Measurements from ENCODE around the gene PTPRT. TPM values are rescaled to one million over a fixed set of nuclear protein-coding genes. Genes with fewer than 3 reads are reported as not detected.

PTPRT gene
- total and polyA plus RNA-seq, 2 of the 13 experiments (the other 11 are each of a cell fraction or from before 2014, with no cell fraction given): under 0.01 to 0.09 TPM

- TF ChIP-seq POGZ (CRISPR knock-in tag; IDR thresholded peaks at IDR 0.05) (no peak), SP4 (CRISPR knock-in tag; IDR thresholded peaks at IDR 0.05) (no peak)
These were observed 482.9 kb downstream of the PTPRT start (continued) for GRCh38 chr20:42706759-42707158.

DNA sequence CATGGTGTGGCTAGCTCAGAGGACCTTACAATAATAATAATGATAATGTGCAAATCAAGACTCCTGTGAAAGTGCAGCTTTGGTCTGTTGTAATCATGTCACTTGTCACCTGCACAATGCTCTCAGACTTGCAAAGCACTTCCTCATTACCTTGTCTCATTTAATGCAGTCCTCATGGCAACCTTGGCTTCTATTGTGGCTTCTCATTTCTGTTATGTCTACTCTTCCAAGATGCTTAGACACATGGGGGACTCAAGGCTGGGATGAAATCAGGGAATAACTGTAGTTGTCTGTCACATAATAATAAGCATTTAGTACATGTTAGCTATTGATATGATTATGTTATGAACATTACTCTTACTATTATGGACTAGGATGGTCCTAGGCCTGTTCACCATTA, 484.2 kb downstream of the PTPRT start:
- no peaks in the 10 kb centered on the region for H3K27me3 ChIP-seq (ENCODE audit: control insufficient read depth in 1 of 2, insufficient read depth in 2 of 2, low read length in 2 of 2)
- H3K4me2 ChIP-seq (ENCODE audit: low read depth, low read length): no peak overlapping the region
- BruUV-seq (replicated peaks): no TSS peak
- POLR2A ChIA-PET: no interaction called here
- intact Hi-C loops (cut with micrococcal nuclease; ENCODE audit: unreplicated experiment) (no loop called here), in situ Hi-C loops (cut with HindIII; ENCODE audit: extremely low pct_ligation_motif_present, low pct_unique_long_range_greater_than_20kb) (no loop called here)
- H3K36me3 ChIP-seq (replicated peaks in 1 of 2; ENCODE audit: control insufficient read depth in 1 of 2, insufficient read depth in 2 of 2, low read length in 2 of 2): no peaks in the 10 kb centered on the region
- H3K9me3 ChIP-seq (ENCODE audit: low read length): peaks cover 95% of the 10 kb centered on the region
- no peak overlapping the region for H2AFZ ChIP-seq (ENCODE audit: low read length)
- ATAC-seq (no peak), FAIRE-seq (no peak), DNase-seq (ENCODE audit: low spot score) (no peak)
- no peaks in the 10 kb centered on the region for H3K79me2 ChIP-seq (ENCODE audit: insufficient read depth, low read length)
- H3K27ac ChIP-seq (ENCODE audit: extremely low read length, insufficient read depth, low read length): no peak overlapping the region
- H3K9ac ChIP-seq (ENCODE audit: insufficient read depth, low read depth, low read length): no peak overlapping the region
- no peaks in the 10 kb centered on the region for H4K20me1 ChIP-seq (ENCODE audit: insufficient read depth, low read length)
- H3K4me1 ChIP-seq (ENCODE audit: insufficient read depth, low read length): no peaks in the 10 kb centered on the region
- no peak overlapping the region for H3K4me3 ChIP-seq (replicated peaks in 1 of 3; ENCODE audit: insufficient read depth in 1 of 3, low read depth in 2 of 3, low read length in 3 of 3)
- CTCF ChIA-PET (ENCODE audit: low intra/inter-chr PET ratio, low total read pairs): no interaction called here
- TF ChIP-seq, protein P1, sequence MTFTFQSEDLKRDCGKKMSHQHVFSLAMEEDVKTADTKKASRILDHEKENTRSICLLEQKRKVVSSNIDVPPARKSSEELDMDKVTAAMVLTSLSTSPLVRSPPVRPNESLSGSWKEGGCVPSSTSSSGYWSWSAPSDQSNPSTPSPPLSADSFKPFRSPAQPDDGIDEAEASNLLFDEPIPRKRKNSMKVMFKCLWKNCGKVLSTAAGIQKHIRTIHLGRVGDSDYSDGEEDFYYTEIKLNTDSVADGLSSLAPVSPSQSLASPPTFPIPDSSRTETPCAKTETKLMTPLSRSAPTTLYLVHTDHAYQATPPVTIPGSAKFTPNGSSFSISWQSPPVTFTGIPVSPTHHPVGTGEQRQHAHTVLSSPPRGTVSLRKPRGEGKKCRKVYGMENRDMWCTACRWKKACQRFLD (CRISPR knock-in tag; IDR thresholded peaks at IDR 0.05; ENCODE audit: borderline replicate concordance): no peak
- TF ChIP-seq, protein P2, sequence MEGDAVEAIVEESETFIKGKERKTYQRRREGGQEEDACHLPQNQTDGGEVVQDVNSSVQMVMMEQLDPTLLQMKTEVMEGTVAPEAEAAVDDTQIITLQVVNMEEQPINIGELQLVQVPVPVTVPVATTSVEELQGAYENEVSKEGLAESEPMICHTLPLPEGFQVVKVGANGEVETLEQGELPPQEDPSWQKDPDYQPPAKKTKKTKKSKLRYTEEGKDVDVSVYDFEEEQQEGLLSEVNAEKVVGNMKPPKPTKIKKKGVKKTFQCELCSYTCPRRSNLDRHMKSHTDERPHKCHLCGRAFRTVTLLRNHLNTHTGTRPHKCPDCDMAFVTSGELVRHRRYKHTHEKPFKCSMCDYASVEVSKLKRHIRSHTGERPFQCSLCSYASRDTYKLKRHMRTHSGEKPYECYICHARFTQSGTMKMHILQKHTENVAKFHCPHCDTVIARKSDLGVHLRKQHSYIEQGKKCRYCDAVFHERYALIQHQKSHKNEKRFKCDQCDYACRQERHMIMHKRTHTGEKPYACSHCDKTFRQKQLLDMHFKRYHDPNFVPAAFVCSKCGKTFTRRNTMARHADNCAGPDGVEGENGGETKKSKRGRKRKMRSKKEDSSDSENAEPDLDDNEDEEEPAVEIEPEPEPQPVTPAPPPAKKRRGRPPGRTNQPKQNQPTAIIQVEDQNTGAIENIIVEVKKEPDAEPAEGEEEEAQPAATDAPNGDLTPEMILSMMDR (CRISPR knock-in tag; IDR thresholded peaks at IDR 0.05): no peak
- TF ChIP-seq GLI4 (CRISPR knock-in tag; IDR thresholded peaks at IDR 0.05; ENCODE audit: borderline replicate concordance) (no peak), ZFX (CRISPR knock-in tag; IDR thresholded peaks at IDR 0.05; ENCODE audit: low read depth) (no peak), DPF2 (CRISPR knock-in tag; IDR thresholded peaks at IDR 0.05; ENCODE audit: borderline replicate concordance, low read depth) (no peak), FOXO1 (CRISPR knock-in tag; IDR thresholded peaks at IDR 0.05) (no peak), RBFOX2 (IDR thresholded peaks at IDR 0.05; ENCODE audit: low read depth, low read length) (no peak), HMGXB4 (CRISPR knock-in tag; IDR thresholded peaks at IDR 0.05; ENCODE audit: borderline replicate concordance in 1 of 2, low read depth in 1 of 2) (no peak), FOSL1 (CRISPR knock-in tag; IDR thresholded peaks at IDR 0.05; ENCODE audit: borderline replicate concordance) (no peak), MED1 (CRISPR knock-in tag; IDR thresholded peaks at IDR 0.05) (no peak), CHD2 (IDR thresholded peaks at IDR 0.05; ENCODE audit: low read depth, low read length) (no peak), ZNF569 (CRISPR knock-in tag; IDR thresholded peaks at IDR 0.05; ENCODE audit: borderline replicate concordance) (no peak), ZNF572 (CRISPR knock-in tag; IDR thresholded peaks at IDR 0.05) (no peak), TGIF2 (CRISPR knock-in tag; IDR thresholded peaks at IDR 0.05) (no peak), HOMEZ (CRISPR knock-in tag; IDR thresholded peaks at IDR 0.05; ENCODE audit: low read depth) (no peak)
